Tibial nerve (tissue), 4 donors: ENCODE data around the gene GRIK4.

Experiments used
- CTCF ChIP-seq, 5 experiments: fragments of 200-600 bp in 3 of 5; fragments of 450-650 bp in 2 of 5; sonication (generic) in 3 of 5; IDR thresholded peaks; one replicate each; pipeline ENCODE4 v1.5.1; 2016 to 2019; ENCODE audit warnings: antibody characterized with exemption in 5 of 5, mild to moderate bottlenecking in 3 of 5, moderate library complexity in 2 of 5
- EP300 ChIP-seq, 2 donors: sonication (generic); formaldehyde crosslinking; IDR thresholded peaks; one replicate each; pipeline ENCODE4 v1.6.1; 2017; ENCODE audit warnings: antibody characterized with exemption in 2 of 2, mild to moderate bottlenecking in 1 of 2
- POLR2A ChIP-seq, 2 donors: fragments of 450-650 bp; IDR thresholded peaks; one replicate each; pipeline ENCODE4 v1.6.1; 2017; ENCODE audit warnings: antibody characterized with exemption in 2 of 2, mild to moderate bottlenecking in 2 of 2, moderate library complexity in 2 of 2

GRCh38 chr11:120769906-120770305, 258.4 kb downstream of the GRIK4 start:
- TF ChIP-seq POLR2A (IDR thresholded peaks at IDR 0.05) (no peak), CTCF (IDR thresholded peaks at IDR 0.05) (no peak), EP300 (IDR thresholded peaks at IDR 0.05) (no peak)
